Measurements from ENCODE around the gene GXYLT2.
"Not testable (repeated sequence)": the region's sequence is repeated elsewhere in the genome, so short reads cannot be mapped to it uniquely, and the experiment has no call there.

Gene GXYLT2

DNA sequence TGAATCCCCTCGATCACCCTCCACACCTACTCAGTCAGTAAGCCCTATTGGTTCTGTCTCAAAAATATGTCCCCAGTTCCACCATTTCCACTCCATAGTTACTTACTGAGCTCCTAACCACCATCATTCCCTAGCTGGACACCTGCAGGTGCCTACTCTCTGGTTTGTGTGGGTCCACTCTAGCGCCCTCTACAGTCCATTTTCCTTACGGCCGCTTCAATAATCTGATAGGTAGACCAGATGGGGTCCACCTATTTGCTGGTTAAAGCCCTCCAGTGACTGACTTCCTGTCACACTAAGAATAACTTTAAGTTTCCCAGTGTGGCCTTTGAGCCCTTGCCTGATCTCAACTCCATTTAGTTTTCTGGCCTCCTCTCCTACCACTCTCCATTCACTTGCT lies 5.0 kb downstream of the GXYLT2 start:
- no peak for DNase-seq

DNA sequence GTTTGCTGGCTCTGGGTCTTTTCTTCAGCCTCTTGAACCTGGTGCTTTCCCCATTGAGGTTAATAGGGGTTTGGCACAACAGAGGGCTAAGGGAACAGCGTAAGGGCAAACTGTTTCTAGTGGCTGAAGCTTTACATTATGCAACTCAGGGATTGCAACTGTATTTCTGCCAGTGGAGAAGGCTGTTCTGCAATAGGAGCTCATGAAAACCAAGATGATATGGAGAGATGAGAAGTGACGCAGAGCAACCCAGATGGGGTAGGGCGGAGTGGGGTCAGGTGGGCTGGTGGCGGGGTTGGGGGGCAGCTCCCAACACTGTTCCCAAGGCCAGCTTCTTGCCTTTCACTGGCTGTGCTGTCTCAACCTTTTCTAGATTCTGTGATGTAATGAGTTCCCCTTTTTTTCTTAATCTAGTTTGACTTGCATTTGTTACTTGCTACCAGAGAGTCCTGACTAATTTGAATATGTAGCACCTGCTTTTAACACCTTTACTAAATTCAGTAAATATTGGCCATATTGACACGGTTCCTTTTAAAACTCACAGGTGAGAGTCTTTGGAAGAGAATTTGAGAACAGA lies 7.2 kb downstream of the GXYLT2 start:
- no peak for DNase-seq

DNA sequence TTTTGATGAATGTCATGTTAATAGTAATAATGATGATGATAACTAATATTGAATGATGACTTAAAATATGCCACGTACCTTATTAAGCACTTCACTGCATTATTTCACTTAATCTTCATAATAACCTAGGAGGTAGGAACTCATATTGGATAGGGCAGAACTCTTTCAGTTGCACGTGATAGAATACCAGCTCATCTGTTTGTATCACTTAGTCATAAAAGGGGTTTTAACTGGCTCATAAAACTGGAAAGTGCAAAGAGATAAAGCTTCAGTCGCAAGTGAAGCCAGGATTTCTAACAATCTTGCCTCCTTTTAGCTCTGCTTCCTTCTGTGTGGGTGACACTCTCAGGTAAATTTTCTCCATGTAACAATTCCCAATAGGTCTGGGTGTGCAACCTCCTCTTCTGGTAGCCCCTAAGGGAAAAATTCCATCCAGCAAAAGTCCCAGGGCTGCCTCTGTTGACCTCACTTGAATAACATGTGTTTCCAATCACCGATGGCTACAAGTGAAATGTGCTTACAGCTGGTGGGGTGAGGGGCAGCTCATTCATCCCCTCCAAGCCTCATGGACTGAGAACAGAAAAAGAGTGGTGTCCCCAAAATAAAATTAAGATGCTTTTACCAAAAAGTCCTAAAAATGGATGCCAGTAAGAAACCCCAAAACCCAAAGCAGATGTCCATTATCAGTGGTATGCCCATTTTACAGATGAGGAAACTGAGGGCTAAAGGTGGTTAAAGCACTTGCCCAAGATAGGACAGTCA lies 9.3 kb downstream of the GXYLT2 start:
- no peak for DNase-seq

DNA sequence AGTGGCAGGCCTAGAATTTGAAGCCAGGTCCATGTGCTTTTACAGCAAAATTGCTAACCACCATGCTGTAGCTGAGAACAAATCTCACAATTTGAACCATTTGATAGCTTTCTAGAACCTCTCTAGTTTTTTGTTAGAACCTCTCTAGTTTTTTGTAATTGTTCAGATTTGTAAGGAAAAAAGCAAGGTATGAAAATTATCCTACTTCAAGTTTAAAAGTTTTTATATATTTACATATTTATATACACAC lies 9.8 kb downstream of the GXYLT2 start:
- DNase-seq, result no peak

DNA sequence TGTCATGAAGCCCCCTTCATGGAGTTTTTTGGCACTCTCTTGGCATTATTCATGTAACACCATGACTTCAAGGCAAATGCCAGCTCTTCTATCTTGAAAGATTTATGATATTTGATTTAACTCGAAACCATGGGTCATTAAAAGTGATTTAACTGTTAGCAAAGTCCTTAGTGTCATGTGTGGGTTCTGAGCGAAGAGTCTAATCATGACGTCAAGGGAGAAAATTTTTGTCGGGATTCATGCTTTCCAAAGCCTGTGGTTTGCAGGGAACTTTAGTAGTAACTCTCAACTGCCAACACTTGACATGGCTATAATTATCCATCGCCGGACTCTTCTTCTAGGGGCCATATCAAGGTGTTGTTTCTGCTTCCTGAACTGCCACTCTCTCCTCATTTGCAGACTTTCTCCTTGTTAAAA lies 11.5 kb downstream of the GXYLT2 start:
- no peak for DNase-seq

DNA sequence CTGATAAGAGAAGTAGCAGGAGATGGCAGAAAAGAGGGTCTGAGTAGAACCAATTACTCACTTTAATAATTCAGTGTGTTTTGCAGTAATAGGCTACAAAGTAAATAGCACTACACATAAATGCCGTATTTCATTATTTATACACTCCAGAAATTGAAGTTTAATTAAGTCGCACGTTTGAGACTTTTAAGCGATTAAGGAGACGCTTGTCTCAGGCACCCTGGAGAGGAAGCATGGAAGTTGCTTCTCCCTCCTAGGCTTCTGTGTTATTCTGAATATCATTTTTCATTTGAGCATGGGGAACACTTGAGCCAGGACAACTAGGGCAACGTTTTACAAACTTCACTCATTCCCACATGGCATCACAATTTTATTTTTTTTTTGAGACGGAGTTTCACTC lies 12.2 kb downstream of the GXYLT2 start:
- DNase-seq, result no peak

DNA sequence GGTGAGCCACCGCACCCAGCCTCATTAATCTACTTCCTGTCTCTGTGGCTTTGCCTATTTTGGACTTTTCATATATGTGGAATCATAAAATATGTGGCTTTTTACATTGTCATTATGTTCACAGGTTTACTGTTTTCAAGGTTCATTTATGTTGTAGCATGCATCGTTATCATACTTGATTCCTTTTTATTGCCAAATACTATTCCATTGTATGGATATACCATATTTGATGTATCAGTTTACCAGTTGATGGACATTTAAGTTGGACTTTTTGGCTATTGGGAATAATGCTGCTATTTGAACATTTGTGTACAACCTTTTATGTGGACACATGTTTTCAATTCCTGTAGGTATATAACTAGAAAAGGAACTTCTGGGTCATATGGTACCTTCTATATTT lies 14.0 kb downstream of the GXYLT2 start:
- DNase-seq, result no peak

DNA sequence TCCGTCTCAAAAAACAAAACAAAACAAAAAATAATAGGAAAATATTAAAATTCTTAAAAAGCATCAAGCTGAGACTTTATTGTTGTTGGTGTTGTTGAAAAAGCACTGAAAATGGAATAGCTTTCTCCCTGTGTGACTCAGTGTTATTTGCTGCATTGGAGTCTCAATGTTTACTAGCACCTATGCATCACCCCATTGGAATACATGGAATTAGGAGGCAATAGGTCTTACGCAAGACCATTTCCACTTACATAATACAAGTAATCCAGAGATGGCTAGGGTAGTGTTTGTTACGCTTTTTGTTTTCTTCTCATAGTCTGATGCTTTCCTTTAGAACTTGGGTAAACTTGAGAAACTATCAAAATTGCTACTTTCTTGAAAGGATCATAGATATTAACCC lies 15.2 kb downstream of the GXYLT2 start:
- no peak for DNase-seq

DNA sequence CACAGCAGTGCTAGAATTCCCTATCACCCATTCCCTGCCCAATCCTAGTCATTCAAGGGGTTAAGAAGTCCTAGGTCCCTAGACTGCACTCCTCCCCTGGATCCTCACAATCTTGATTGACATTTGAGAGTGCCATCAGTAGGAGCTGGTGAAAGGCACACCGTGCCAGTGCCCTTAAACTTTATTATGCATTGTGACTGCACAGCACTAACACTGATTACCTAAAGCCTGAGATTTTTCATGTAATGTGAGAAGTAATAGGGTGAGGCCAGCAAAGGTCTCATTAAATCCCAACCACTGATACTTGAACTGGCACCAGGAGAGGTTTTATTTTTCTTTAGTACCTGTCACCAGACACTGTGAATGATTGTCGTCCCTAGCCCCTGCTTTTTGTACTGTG lies 16.3 kb downstream of the GXYLT2 start:
- DNase-seq, result no peak

DNA sequence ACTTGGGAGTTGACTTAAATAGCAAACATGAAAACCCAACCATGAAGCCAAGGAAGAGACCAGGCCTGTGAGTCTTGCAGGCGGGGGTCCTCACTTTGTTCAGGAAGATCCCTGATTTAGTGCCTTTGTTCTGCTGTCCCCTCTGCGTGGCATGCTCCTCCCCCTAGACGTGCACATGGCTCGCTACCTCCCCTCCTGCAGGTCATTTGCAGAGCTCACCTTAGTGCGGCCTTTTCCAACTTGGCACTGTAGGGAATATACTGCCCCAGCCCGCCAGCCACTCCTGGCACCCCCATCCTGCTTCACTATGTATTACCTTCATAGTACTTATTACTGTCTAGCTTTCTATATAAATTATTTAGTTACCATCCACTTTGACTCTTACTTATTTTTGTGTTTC lies 18.3 kb downstream of the GXYLT2 start:
- DNase-seq, result no peak

DNA sequence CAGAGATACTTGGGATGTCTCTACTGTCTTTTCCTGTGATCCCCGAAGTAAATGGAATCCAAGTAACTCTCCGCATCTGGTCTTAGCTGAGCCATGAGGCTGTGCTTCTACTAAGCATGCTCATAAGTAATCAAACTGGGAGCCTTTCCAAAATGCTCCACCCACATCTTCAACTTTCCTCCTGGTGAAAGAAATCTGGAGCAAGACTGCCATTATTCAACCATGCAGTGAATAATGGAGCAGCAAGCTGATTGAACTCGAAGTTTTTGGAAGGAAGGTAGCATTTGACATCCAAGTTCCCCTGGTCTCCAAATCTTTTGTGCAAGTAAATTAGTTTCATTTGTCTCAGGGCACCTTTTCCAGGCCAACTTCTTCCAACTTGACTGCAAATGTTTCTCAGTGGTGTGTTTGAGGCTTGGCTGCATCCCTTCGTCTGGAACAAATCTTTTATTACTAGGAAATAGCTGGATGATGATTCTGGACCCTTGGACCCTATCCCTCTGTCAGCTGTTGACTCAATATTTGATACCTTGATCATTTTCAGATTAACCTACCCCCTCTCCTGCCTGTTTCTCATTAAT lies 19.4 kb downstream of the GXYLT2 start:
- DNase-seq, result no peak

DNA sequence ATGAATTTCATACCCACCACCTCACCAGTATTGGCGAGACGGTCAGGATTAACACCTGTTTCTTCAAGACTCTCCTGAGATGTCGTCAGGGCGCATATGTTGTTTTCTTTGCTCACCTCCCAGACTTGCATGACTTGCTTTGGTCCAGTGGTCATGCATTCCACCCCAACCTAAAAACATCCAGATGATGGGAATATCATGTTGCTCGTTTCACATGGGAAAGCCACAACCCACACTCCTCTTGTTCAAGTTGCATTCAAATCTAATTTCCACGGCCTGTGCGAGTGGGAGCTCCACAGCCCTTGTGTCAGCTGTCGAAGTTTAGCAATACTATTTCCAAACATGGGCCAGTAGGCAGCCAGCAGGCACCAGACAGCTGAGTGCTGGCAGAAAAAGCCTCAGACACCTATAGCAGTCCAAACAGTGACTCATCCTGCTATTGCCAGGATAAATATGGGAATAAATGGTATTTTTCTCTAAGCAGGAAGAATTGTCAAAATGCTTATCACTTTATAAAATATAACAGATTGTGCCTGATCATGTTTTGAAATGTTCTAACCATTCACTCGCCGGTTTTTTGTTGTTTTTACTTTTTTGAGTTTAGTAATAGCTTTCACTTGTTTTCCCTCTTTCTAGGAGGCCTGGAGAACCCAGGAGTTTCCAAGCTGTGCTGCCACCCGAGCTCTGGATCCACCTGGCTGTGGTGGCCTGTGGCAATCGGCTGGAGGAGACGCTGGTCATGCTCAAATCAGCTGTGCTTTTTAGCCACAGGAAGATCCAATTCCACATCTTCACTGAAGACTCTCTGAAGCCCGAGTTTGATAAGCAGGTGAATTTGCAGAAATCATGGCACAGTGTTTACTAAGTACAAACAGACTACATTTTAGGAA lies 20.1 kb downstream of the GXYLT2 start:
- no peak for DNase-seq

DNA sequence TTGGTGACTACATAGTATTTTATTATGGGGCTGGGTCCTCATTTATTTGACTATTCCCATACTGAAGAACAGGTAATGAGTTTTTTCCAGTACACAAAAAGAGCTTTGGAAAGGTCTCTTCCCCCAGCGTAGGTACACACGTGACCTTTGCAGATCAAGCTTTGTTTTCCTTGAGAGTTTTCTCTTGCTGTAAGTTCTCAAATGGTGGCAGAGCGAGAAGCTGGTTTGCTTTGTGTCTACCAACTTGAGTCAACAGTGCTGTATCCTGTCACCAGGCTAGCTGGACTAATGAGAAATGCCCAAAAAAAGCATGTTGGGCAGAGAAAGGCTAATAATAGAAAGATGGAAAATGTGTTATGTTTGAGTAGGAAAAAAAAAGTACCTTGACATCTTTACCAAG lies 21.7 kb downstream of the GXYLT2 start:
- DNase-seq, result no peak

DNA sequence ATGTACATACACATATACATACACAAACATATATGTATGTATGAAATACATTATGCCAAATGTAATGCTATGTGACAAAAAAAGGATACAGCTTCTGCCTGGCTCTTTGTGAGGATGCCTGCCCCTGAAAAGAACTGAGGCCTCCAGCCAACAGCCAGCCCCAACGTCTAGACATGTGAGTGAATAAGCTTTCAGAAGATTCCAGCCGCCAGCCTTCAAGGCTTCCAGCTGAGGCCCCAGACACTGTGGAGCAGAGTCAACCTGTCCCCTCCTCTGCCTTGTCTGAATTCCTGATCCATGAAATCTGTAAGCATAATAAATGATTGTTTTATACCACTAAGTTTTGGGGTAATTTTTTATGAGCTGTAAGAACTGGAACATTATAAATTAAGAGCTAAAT lies 24.7 kb downstream of the GXYLT2 start:
- DNase-seq, result no peak

DNA sequence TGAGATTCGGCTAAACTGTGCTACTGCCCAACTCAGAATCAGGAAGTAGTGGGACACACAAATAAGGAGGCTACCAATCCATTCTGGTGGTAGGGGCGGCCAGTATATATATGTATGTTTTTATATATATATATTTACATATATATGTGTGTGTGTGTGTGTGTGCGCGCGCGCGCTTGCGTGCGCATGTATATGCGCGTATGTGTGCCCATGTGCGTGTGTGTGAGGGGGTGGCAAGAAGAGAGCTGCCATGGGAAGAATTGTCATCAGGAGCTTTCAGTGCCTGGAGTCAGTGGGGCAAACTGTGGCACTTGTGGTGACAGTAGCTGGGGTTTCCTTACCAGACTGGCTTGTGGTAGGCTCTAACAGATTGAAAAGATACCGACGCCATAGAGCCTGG lies 26.5 kb downstream of the GXYLT2 start:
- no peak for DNase-seq

DNA sequence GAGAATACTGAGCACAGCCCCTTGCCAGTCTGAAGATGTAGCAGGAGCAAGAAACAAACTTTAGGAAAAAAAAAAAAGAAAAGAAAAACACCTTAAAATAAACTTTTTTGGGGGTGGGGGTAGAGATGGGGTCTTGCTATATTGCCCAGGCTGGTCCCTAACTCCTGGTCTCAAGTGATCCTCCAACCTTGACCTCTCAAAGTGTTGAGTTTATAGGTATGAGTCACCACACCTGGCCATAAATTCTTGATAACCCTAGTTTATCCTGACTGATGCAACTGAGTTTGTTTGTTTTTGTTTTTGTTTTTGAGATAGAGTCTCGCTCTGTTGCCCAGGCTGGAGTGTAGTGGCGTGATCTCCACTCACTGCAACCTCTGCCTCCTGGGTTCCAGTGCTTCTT lies 28.4 kb downstream of the GXYLT2 start:
- no peak for DNase-seq

DNA sequence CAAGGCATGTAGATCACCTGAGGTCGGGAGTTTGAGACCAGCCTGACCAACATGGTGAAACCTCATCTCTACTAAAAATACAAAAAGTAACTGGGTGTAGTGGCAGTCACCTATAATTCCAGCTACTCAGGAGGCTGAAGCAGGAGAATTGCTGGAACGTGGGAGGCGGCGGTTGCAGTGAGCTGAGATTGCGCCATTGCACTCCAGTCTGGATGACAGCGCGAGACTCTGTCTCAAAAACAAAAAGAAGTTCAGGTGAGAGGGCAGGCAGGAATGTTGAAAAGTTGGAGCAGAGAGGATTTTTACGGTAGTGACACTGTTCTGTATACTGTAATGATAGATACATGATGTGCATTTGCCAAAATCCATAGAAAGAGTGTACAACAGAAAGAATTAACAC lies 31.7 kb downstream of the GXYLT2 start:
- DNase-seq, result no peak

DNA sequence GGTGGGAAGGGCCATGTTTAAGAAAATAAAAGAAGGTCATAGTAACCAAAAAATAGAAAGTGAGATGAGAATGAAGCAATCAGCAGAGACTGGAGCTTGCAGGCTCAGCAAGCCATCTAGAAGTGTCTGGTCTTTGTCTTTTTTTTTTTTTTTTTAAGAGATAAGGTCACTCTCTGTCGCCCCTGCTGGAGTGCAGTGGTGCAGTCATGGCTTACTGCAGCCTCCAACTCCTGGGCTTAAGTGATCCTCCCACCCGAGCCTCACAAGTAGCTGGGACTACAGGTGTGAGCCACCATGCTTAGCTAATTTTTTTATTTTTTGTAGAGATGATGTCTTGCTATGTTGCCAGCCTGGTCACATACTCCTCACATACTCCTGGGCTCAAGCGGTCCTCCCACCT lies 36.2 kb downstream of the GXYLT2 start:
- no peak for DNase-seq

DNA sequence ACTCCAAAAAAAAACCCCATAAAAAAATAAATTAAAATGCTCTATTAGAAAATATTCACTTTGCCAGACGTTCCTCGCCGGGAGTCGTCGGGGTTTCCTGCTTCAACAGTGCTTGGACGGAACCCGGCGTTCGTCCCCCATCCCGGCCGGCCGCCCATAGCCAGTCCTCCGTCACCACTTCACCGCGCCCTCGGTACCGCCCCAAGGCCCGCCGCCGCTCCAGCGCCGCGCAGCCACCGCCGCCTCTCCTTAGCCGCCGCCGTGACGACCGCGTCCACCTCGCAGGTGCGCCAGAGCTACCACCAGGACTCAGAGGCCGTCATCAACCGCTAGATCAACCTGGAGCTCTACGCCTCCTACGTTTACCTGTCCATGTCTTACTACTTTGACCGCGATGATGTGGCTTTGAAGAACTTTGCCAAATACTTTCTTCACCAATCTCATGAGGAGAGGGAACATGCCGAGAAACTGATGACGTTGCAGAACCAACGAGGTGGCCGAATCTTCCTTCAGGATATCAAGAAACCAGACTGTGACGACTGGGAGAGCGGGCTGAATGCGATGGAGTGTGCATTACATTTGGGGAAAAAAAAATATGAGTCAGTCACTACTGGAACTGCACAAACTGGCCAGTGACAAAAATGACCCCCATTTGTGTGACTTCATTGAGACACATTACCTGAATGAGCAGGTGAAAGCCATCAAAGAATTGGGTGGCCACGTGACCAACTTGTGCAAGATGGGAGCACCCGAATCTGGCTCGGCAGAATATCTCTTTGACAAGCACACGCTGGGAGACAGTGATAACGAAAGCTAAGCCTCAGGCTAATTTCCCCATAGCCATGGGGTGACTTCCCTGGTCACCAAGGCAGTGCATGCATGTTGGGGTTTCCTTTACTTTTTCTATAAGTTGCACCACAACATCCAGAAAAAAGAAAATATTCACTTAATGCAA lies 41.2 kb downstream of the GXYLT2 start:
- not testable (repeated sequence) for DNase-seq

DNA sequence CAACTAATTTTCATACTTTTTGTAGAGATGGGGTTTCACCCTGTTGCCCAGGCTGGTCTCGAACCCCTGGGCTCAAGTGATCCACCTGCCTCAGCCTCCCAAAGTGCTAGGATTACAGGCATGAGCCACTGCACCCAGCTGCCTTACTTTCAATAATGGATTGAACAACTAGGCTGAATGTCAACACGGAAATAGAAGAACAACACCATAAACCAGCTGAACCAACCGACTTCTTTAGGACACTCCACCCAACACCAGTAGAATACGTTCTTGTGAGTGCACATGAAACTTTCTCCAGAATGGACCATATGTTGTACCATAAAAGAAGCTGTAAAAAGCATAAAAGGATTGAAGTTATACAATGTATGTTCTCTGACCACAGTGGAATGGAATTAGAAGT lies 42.9 kb downstream of the GXYLT2 start:
- DNase-seq, result no peak

DNA sequence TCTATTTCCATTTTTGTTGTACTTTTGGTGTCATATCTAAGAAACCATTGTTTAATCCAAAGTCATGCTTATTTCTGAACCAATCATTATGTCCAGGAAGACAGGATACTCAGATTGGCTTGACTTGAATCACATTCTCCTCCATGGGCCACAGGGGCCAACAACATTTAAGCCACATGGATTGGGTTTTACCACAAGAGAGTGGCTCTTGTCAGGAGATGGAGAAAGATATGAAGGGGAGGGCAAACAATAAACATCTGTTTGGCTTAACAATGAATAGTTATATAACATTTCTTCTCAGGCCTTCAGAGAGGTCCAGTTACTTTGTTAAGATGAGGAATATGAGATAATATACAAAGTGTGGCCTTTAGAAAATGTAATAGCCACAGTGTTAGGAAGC lies 44.6 kb downstream of the GXYLT2 start:
- DNase-seq, result no peak

DNA sequence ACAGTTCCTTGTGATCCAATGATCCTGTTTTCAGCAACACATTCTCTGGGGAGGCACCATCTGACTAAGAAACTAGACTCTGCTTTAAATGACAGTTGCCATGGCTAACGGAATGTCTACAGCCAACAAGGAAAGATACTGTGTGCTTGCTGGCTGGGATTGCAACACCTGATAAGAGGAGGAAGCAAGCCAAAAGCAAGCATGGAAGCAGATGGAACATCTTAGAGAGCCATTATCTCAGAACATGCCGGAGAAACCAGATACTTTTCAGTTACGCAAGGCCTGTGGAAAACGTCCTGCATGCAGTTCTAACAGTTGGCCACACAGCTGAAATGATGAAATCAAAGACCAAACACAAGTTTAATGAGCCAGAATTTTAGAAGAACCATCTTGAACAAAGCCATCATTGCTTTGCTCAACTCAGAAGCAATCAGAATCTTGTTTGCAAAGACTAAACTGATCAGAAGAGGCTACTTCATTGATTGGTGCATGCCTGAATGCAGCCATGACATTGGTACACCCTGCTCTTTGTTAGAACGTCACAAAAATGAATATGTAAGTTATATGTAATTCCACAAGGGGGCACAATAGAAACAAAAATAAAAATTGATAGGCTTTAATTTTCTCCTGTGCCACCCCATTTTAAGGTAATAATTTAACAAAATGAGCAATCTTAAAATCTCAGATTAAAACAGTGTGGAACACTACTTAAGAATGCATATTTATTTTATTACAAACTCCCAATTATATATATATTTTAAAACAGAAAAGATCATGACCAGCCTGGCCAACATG lies 50.8 kb downstream of the GXYLT2 start:
- no peak for DNase-seq
